Stimulated activated CD4-positive, alpha-beta T cell treated with anti-CD3 and anti-CD28 coated beads, Interleukin-4, amount 100 ng/mL, for 1 hour (primary cell): ENCODE results near the gene DCUN1D4.
"Not testable (repeated sequence)": the region's sequence is repeated elsewhere in the genome, so short reads cannot be mapped to it uniquely, and the experiment has no call there.

Experiments used
- DNase-seq: peaks from one replicate; pipeline ENCODE4 v3.0.0-alpha.2; 2020

DCUN1D4 gene

GRCh38 chr4:51855751-51856150 is 12.8 kb downstream of the DCUN1D4 start:
- DNase-seq: no peak

DNA sequence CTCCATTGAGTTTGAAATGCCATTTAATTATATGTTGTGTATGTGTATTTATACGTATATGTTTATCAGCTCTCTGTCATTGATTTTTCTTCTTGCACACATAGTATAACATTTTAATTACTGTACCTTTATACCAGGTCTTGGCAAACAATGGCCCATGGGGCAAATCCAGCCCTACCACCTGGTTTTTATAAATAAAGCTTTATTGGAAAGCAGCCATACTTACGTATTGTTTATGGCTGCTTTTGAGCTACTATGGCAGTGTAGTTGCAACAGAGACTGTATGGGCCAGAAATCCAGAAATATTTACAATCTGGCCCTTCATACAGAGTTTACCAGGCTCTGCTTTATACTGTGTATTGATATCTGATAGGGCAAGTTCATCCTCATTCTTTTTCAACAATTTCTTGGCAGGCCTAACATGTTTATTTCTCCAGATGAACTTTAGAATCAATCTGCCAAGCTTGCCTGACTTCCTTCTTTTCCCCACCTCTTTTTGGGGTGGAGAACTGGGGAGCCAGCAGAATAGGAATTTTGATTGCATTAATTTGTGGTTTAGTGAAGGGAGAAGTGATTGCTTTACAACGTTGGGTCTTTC is 15.8 kb downstream of the DCUN1D4 start:
- no peak for DNase-seq

GRCh38 chr4:51859476-51860031 is 16.6 kb downstream of the DCUN1D4 start:
- DNase-seq: no peak

DNA sequence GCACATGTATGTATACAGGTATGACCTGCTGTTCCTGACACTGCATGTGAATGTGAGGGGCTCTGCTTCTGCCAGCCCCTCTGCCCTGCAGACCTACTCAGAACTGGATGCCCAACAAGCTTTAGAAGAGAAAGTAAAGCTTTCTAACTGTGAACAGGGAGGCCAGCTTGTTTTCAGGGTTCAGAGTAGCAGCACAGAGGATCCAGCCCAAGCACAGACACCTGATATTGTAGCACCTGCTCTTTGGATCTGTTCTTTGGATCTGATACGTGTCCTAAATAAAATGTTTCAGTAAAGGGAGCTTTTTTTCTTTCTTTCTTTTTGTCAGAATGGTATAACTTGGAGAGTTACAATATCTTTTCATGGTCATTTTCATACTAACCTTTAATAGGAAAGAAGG is 19.2 kb downstream of the DCUN1D4 start:
- DNase-seq: no peak

GRCh38 chr4:51862781-51863180 is 19.8 kb downstream of the DCUN1D4 start:
- DNase-seq: no peak

GRCh38 chr4:51865717-51866116 is 22.8 kb downstream of the DCUN1D4 start:
- no peak for DNase-seq

DNA sequence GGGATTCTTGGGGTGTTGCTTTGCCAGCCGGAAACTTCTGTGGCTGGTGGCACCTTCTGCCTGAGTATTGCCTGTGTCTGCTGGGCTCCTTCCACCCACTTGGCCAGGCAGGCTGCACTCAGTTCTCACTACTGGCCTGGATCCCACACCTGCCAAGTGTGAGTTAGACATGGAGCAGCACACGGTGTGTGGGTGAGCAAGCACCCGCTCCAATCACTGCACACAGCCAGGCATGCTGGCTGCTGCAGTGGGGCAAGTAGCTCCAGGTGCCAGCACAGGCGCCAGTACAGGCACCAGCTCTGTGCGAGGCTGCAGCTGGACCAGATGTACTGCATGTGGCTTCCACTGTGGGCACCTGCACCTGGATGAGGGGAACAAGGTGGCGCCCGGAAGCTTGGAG is 23.9 kb downstream of the DCUN1D4 start:
- DNase-seq: no peak

DNA sequence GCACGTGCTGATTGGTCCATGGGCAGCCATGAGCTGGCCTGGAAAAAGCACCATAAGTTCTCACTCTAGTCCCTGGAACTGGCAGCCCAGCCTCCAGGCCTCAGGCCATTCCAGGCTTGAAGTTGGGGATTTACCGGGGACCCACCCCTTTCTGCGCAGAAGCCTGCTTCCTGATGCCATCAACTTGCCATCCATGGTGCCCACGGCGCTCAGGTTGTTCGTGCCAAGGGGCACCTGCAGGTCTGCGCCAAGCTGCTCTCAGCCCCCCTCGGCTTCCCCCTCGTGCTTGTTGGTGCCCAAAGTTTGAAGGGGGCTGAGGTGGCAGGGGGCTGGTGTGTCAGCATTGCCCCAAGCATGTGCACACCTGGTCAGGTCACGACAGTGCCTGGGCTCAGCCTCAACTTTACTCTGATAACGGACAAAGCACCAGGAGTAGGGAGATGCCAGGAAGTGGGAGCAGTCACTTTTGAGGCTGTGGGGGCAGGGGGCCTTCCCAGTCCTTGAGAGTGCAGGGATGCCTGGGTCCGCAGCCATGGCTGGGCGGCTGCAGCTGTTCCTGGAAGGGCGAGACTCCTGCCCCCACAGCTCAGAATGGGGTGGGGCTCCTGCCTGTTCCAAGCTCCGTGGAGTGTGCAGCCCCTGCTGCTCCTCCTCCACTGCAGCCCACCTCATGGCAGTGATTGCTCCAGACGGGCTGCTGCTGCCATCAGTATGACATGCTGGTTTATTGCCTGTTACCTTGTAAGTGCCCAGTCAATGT is 24.9 kb downstream of the DCUN1D4 start:
- DNase-seq: no peak

DNA sequence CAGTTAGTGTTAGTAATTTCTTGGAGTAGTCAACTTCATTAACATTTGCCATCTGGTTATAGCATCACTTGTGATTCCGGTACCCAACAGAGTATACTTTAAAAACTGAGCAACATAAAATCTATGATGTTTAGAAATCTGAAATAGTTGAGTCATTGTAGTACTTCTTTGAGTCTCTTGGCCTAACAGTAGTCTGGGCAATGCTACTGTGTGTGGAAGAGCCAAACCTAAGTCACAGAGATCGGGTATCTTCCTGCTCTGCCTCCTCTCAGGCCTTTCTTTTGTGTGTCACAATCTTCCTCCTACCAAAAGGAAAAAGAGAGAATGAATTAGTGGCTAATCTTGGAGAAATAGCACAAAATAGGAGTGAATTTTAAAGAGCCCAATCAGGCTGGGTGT is 25.5 kb downstream of the DCUN1D4 start:
- no peak for DNase-seq

GRCh38 chr4:51870441-51871188 is 27.7 kb downstream of the DCUN1D4 start:
- DNase-seq: no peak

GRCh38 chr4:51872283-51872997 is 29.5 kb downstream of the DCUN1D4 start:
- DNase-seq: no peak

GRCh38 chr4:51874551-51874950 is 31.6 kb downstream of the DCUN1D4 start:
- DNase-seq: no peak

GRCh38 chr4:51878431-51878830 is 35.5 kb downstream of the DCUN1D4 start:
- no peak for DNase-seq

DNA sequence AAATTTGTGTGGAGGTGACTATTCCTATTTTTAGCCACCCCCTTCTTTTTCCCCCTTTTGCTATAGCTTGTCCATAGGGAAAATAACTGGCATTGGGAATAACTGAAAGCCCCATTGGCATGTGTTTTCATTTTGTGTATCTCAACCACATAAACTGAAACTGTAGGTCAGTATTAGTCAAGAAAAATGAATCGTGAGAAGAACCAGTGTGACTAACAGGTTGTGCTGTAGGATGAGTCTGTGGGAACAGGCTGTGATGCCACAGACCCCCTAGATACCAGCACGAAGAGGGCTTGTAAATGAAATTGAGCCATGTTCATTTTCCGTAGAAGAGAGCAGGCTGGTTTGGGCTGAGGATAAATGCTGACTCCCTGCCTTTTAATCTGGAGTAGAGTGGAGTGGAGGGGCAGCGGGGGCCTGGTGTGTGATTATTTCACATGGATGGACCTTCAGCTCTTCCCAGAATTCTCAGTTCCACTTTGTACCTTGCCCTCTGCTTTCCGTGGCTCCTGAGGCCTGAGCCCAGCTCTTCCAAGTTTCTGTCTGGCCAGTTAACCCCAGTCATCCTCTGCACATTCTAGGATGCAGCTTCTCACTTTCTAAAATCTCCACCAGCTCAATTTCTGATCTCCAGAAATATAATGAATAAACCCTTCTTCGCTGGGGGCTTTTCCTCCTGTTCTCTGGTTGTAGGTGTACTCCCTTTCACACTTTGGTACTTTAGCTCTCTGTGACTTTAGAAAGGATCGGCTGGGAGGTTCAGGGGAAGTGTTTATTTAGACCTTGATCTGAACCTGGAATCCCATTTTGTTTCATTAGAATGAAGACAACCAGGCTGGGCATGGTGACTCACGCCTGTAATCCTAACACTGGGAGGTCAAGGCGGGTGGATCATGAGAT is 37.3 kb downstream of the DCUN1D4 start:
- no peak for DNase-seq

DNA sequence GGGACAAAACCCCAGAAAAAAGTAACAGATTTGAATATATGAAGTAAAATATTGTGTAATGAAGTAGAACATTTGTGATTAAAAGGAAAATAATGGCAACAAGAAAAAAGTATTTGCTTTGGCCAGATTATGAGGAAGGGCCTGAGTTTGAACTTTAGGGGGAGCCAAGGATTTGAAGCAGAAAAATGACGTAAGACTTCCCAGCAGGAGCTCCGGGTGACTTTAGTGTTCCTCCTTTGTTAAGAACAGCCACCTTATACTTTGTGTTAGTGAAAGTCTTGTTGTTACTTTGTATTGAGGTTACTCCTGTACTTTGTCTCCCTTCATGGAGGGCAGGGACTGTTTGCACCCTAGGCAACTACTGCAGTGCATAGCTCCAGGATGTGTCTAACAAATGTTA is 41.1 kb downstream of the DCUN1D4 start:
- no peak for DNase-seq

GRCh38 chr4:51884606-51885005 is 41.7 kb downstream of the DCUN1D4 start:
- no peak for DNase-seq

GRCh38 chr4:51885363-51885762 is 42.4 kb downstream of the DCUN1D4 start:
- DNase-seq: no peak

GRCh38 chr4:51890760-51891159 is 47.8 kb downstream of the DCUN1D4 start:
- no peak for DNase-seq

GRCh38 chr4:51893402-51893801 is 50.4 kb downstream of the DCUN1D4 start:
- not testable (repeated sequence) for DNase-seq

DNA sequence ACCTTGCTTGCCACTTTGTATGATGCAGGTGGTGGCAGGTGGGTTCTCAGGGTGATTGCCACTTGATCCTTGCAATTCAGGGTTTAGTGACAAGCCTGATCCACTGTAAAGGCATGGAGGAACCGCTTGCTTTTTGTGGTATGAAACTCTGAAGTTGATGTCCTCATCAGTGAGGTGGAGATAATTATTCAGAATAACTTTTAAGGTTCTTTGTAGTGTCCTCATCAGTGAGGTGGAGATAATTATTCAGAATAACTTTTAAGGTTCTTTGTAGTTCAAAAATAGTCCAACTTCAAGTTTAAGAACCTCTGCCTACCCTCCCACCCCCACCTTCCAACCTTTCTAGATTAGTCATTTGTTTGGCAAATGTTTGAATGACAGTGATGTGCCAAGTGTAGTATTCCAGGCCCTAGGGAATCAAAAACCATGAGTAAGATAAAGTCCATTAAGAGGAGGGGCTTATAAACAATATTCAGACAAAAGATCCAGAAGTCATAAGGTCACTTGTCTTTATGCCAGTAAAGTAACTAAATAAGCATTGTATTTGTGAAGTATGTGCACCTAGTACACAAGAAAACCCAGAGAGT is 51.2 kb downstream of the DCUN1D4 start:
- no peak for DNase-seq

GRCh38 chr4:51895158-51895557 is 52.2 kb downstream of the DCUN1D4 start:
- DNase-seq: no peak
